HPDE6-E6E7 (cell line): ENCODE data around the gene ANXA6.

Source experiments
- DNase-seq: peaks from one replicate; pipeline ENCODE4 v3.0.0; 2011; ENCODE audit warnings: missing footprints; ENCODE audit errors: extremely low spot score

ANXA6 gene

GRCh38 chr5:151064916-151065499, 92.6 kb downstream of the ANXA6 start:
- no peak for DNase-seq

GRCh38 chr5:151063142-151063989, 94.2 kb downstream of the ANXA6 start:
- DNase-seq = no peak

GRCh38 chr5:151062405-151063141, 95.0 kb downstream of the ANXA6 start:
- DNase-seq = no peak

- no peak for DNase-seq
Measured at GRCh38 chr5:151060742-151061141, 96.8 kb downstream of the ANXA6 start.

- no peak for DNase-seq
Measured at GRCh38 chr5:151058891-151059489, 98.6 kb downstream of the ANXA6 start.

- DNase-seq = no peak
Measured at GRCh38 chr5:151058301-151058700, 99.3 kb downstream of the ANXA6 start.

- no peak for DNase-seq
Measured at GRCh38 chr5:151056379-151057325, 100.9 kb downstream of the ANXA6 start.

- no peak for DNase-seq
Measured at GRCh38 chr5:151055336-151055735, 102.2 kb downstream of the ANXA6 start.

GRCh38 chr5:151054709-151055108, 102.9 kb downstream of the ANXA6 start:
- DNase-seq = no peak

- DNase-seq = no peak
Measured at GRCh38 chr5:151053796-151054462, 103.7 kb downstream of the ANXA6 start.

- no peak for DNase-seq
Measured at GRCh38 chr5:151052836-151053235, 104.7 kb downstream of the ANXA6 start.

- DNase-seq = no peak
Measured at GRCh38 chr5:151051931-151052608, 105.5 kb downstream of the ANXA6 start.

GRCh38 chr5:151051066-151051930, 106.3 kb downstream of the ANXA6 start:
- DNase-seq = no peak
